A549 (cell line): Measurements from ENCODE around the gene DPM1. TPM values are rescaled to one million over a fixed set of nuclear protein-coding genes. Genes with fewer than 3 reads are reported as not detected.

Experiments used
- ATAC-seq, 2 experiments: fragments of 200-7000 bp in 1 of 2; fragments of >200 bp in 1 of 2; cut with Nextera tagmentation in 1 of 2; cut with Tn5 transposase in 1 of 2; 3 replicates each; pipeline versions ENCODE4 v1.8.0 to v1.9.1; 2018 to 2020; ENCODE audit warnings: mild to moderate bottlenecking in 1 of 2, moderate library complexity in 1 of 2
- CTCF ChIA-PET: fragments of 300-600 bp; sonication (Branson Sonifier 250); formaldehyde crosslinking; extraction: SDS; loops from one replicate; lab custom pipeline; 2021; ENCODE audit warnings: antibody characterized with exemption, inconsistent platforms; lab: Yijun Ruan, JAX
- POLR2A ChIA-PET: fragments of 350-600 bp; formaldehyde crosslinking; extraction: SDS; loops from one replicate; lab custom pipeline; 2021; ENCODE audit warnings: antibody characterized with exemption, inconsistent platforms; lab: Yijun Ruan, JAX
- DNase-seq, 2 experiments: peaks; one replicate each; pipeline versions ENCODE4 v3.0.0 to v3.0.0-alpha.2; 2011 to 2016; ENCODE audit warnings: low read depth in 1 of 2, low spot score in 1 of 2
- FAIRE-seq: peaks from 2 replicates; lab custom pipeline; 2011; peaks lifted over from hg19 to GRCh38; lab: Jason Lieb, UNC
- H3K27ac ChIP-seq, 2 experiments: fragments of >200 bp; sonication (Bioruptor Twin); formaldehyde crosslinking; 3 replicates each; pipeline ENCODE4 v1.5.1; 2016 to 2017
- H3K4me1 ChIP-seq: fragments of >200 bp; sonication (Bioruptor Twin); formaldehyde crosslinking; 3 replicates; pipeline ENCODE4 v1.6.1; 2016
- H3K4me2 ChIP-seq: fragments of >200 bp; sonication (Bioruptor Twin); formaldehyde crosslinking; 3 replicates; pipeline ENCODE4 v1.6.1; 2016
- H3K4me3 ChIP-seq: fragments of >200 bp; sonication (Bioruptor Twin); formaldehyde crosslinking; 3 replicates; pipeline ENCODE4 v1.5.1; 2016
- H3K9me3 ChIP-seq: fragments of >200 bp; sonication (Bioruptor Twin); formaldehyde crosslinking; 3 replicates; pipeline ENCODE4 v1.6.1; 2016
- ATOH8 ChIP-seq: fragments of 250-450 bp; sonication (Bioruptor Pico); IDR thresholded peaks from 2 replicates; pipeline ENCODE4 v1.5.0; 2020; ENCODE audit warnings: low read depth, mild to moderate bottlenecking, moderate library complexity
- BHLHE40 ChIP-seq: IDR thresholded peaks from 2 replicates; pipeline ENCODE4 v1.6.1; 2012; ENCODE audit warnings: low read depth, low read length, inconsistent platforms
- CBX2 ChIP-seq: fragments of 200-600 bp; sonication (generic); IDR thresholded peaks from 2 replicates; pipeline ENCODE4 v1.6.1; 2016; ENCODE audit warnings: low read depth, mild to moderate bottlenecking, borderline replicate concordance
- CTCF ChIP-seq: fragments of >200 bp; sonication (Bioruptor Twin); formaldehyde crosslinking; IDR thresholded peaks from 3 replicates; pipeline ENCODE4 v1.5.1; 2016
- EHF ChIP-seq: fragments of 250-450 bp; sonication (Bioruptor Pico); IDR thresholded peaks from 2 replicates; pipeline ENCODE4 v1.5.0; 2020; ENCODE audit warnings: mild to moderate bottlenecking
- FOSB ChIP-seq: fragments of 250-450 bp; sonication (Bioruptor Pico); IDR thresholded peaks from 2 replicates; pipeline ENCODE4 v1.5.0; 2020; ENCODE audit warnings: mild to moderate bottlenecking, moderate library complexity
- FOSL2 ChIP-seq, 2 experiments: fragments of 450-650 bp in 1 of 2; fragments of >200 bp in 1 of 2; sonication (Bioruptor Twin) in 1 of 2; formaldehyde crosslinking; IDR thresholded peaks; 2 replicates each; pipeline versions ENCODE4 v1.5.0 to v1.6.1; 2016 to 2020; ENCODE audit warnings: mild to moderate bottlenecking in 1 of 2, moderate library complexity in 1 of 2
- HOXA7 ChIP-seq: fragments of 250-450 bp; sonication (Bioruptor Pico); IDR thresholded peaks from 2 replicates; pipeline ENCODE4 v1.5.0; 2020; ENCODE audit warnings: mild to moderate bottlenecking, moderate library complexity
- HOXB13 ChIP-seq: fragments of 250-450 bp; sonication (Bioruptor Pico); IDR thresholded peaks from 2 replicates; pipeline ENCODE4 v1.5.0; 2020; ENCODE audit warnings: low read depth, mild to moderate bottlenecking, moderate library complexity
- NPAS2 ChIP-seq: fragments of 250-450 bp; sonication (Bioruptor Pico); IDR thresholded peaks from 2 replicates; pipeline ENCODE4 v1.8.0; 2022; ENCODE audit warnings: mild to moderate bottlenecking, moderate library complexity, borderline replicate concordance
- NR3C1 ChIP-seq: fragments of >200 bp; sonication (Bioruptor Twin); formaldehyde crosslinking; IDR thresholded peaks from 3 replicates; pipeline ENCODE4 v1.6.1; 2017
- PBX3 ChIP-seq: IDR thresholded peaks from 2 replicates; pipeline ENCODE4 v1.6.1; 2012
- PHF8 ChIP-seq: fragments of 200-600 bp; sonication (generic); IDR thresholded peaks from 2 replicates; pipeline ENCODE4 v1.6.1; 2016; ENCODE audit warnings: low read depth, mild to moderate bottlenecking, antibody characterized with exemption, moderate library complexity, borderline replicate concordance
- RFX5 ChIP-seq: fragments of 450-650 bp; IDR thresholded peaks from 2 replicates; pipeline ENCODE4 v1.7.1; 2014; ENCODE audit warnings: antibody characterized with exemption, mild to moderate bottlenecking, moderate library complexity
- WGBS: methylation state at CpG from one replicate; pipeline ENCODE4 v1.1.6; 2017; ENCODE audit errors: missing lambda C conversion rate; 5-methylcytosine and 5-hydroxymethylcytosine counted together
- polyA plus RNA-seq, 4 experiments: library from polyadenylated mRNA; depleted of rRNA in 3 of 4; stranded (reverse); fragments of >200 nt; fragmentation: RNase III in 1 of 4; extraction: RNeasy Plus Mini Kit Qiagen cat#74134 plus additional on column Dnase treatment in 1 of 4; gene quantifications; 2 replicates in 3 of 4; 3 replicates in 1 of 4; pipeline ENCODE4 v1.2.3, GENCODE V29; 2011 to 2017

Gene DPM1
- polyA plus RNA-seq, 2 of the 4 experiments (the other 2 are of a cell fraction), result 104 to 106 TPM

- Histone ChIP-seq H3K4me2 (no peak overlapping the region), H3K4me3 (no peak overlapping the region), H3K9me3 (no peaks in the 10 kb centered on the region), H3K27ac (no peak overlapping the region), H3K4me1 (peaks cover 15% of the 10 kb centered on the region)
- ChIA-PET POLR2A (interaction anchor here (1.0 to 2.4 kb wide), 2 partner anchors 25 to 139 kb away, joined by 3 to 12 read pairs; partner anchors contain the start of genes BCAS4, DPM1 and MOCS3), CTCF (interaction anchor here (1.8 to 10.8 kb wide), 5 partner anchors 18 to 374 kb away, joined by 3 to 167 read pairs (median 5); no protein-coding TSS in a partner anchor)
- TF ChIP-seq NR3C1 (no peak), PBX3 (no peak)
- FAIRE-seq (no peak), DNase-seq (no peak), ATAC-seq (no peak)
- WGBS, result 97% methylated on average over 1 of the region's 1 CpG
These were observed 24.7 kb downstream of the DPM1 start for GRCh38 chr20:50933589-50933988.

GRCh38 chr20:50932691-50933280 lies 25.5 kb downstream of the DPM1 start:
- WGBS, result 70% methylated on average over 1 of the region's 1 CpG
- H3K4me3 ChIP-seq, result no peak overlapping the region
- ATAC-seq (no peak), FAIRE-seq (no peak), DNase-seq (no peak)
- H3K4me2 ChIP-seq, result no peak overlapping the region
- H3K27ac ChIP-seq, result no peak overlapping the region
- POLR2A ChIA-PET, result interaction anchor here (2.1 to 3.9 kb wide), 3 partner anchors 26 to 142 kb away, joined by 10 to 31 read pairs (median 12); partner anchors contain the start of genes BCAS4, DPM1 and MOCS3
- CTCF ChIA-PET, result interaction anchor here (0.9 to 10.8 kb wide), 8 partner anchors 17 to 375 kb away, joined by 3 to 167 read pairs (median 5); partner anchors contain the start of gene BCAS4
- H3K9me3 ChIP-seq, result no peaks in the 10 kb centered on the region
- no peak for TF ChIP-seq NR3C1
- no peak for TF ChIP-seq BHLHE40
- no peak for TF ChIP-seq ATOH8 (CRISPR knock-in tag)
- no peak for TF ChIP-seq CBX2
- no peak for TF ChIP-seq RFX5
- TF ChIP-seq FOSL2 (IDR thresholded peaks at IDR 0.05), result no peak
- no peak for TF ChIP-seq FOSL2 (CRISPR knock-in tag; IDR thresholded peaks at IDR 0.05)
- peaks cover 23% of the 10 kb centered on the region for H3K4me1 ChIP-seq

GRCh38 chr20:50932016-50932485 lies 26.3 kb downstream of the DPM1 start:
- Histone ChIP-seq H3K4me3 (peak overlapping the region; percentile 83), H3K9me3 (no peaks in the 10 kb centered on the region), H3K4me2 (peak overlapping the region; percentile 76), H3K27ac (peak overlapping the region; percentile 98 to 99), H3K4me1 (peaks cover 30% of the 10 kb centered on the region)
- ChIA-PET CTCF (interaction anchor here (0.9 to 14.1 kb wide), 15 partner anchors 8 to 402 kb away, joined by 3 to 187 read pairs (median 7); partner anchors contain the start of genes BCAS4, DPM1 and MOCS3), POLR2A (interaction anchor here (1.0 to 3.9 kb wide), 7 partner anchors 10 to 141 kb away, joined by 4 to 34 read pairs (median 10); partner anchors contain the start of genes BCAS4, DPM1 and MOCS3)
- FAIRE-seq (no peak), ATAC-seq (no peak), DNase-seq (no peak)
- WGBS, result 87% methylated on average over 4 of the region's 6 CpGs
- 0 out of 2 replicates have a peak, but pooled peaks have one; percentile 7 for TF ChIP-seq PHF8
- no peak; the same call in 1 of the 2 replicates for TF ChIP-seq HOXA7 (CRISPR knock-in tag)
- TF ChIP-seq HOXB13 (CRISPR knock-in tag), result 0 out of 2 replicates have a peak, but pooled peaks have one; percentile 4
- no peak for TF ChIP-seq FOSL2 (IDR thresholded peaks at IDR 0.05)
- 0 out of 2 replicates have a peak, but pooled peaks have one; percentile 1 for TF ChIP-seq FOSL2 (CRISPR knock-in tag; IDR thresholded peaks at IDR 0.05)
- TF ChIP-seq EHF (CRISPR knock-in tag), result 0 out of 2 replicates have a peak, but pooled peaks have one; percentile 1
- TF ChIP-seq ATOH8 (CRISPR knock-in tag), result no peak
- no peak for TF ChIP-seq CTCF
- 0 out of 2 replicates have a peak, but pooled peaks have one; percentile 48 for TF ChIP-seq FOSB (CRISPR knock-in tag)
- TF ChIP-seq NPAS2 (CRISPR knock-in tag), result 0 out of 2 replicates have a peak, but pooled peaks have one; percentile 0
